Dermis blood vessel endothelial cell (primary cell): Measurements from ENCODE around the gene HCN1. TPM values are rescaled to one million over a fixed set of nuclear protein-coding genes. Genes with fewer than 3 reads are reported as not detected.
A peak's percentile ranks its signal among the peaks of the same experiment; 100 is the strongest.
"Not testable (repeated sequence)": the region's sequence is repeated elsewhere in the genome, so short reads cannot be mapped to it uniquely, and the experiment has no call there.

Source experiments
- DNase-seq: peaks from one replicate; pipeline ENCODE4 v3.0.0; 2010
- total RNA-seq: library from RNA; depleted of rRNA; stranded (reverse); fragments of >200 nt; gene quantifications from 2 replicates; pipeline ENCODE4 v1.2.3, GENCODE V29; 2014

The HCN1 gene
- total RNA-seq, 1 donor from 2014 or later: not detected

- no peak for DNase-seq
Measured at GRCh38 chr5:45609661-45610060, 86.5 kb downstream of the HCN1 start.

GRCh38 chr5:45604092-45604491 lies 92.1 kb downstream of the HCN1 start:
- DNase-seq: no peak

GRCh38 chr5:45601424-45601823 lies 94.8 kb downstream of the HCN1 start:
- no peak for DNase-seq

- DNase-seq: no peak
Measured at GRCh38 chr5:45596320-45596719, 99.9 kb downstream of the HCN1 start.

GRCh38 chr5:45586001-45586400 lies 110.2 kb downstream of the HCN1 start:
- not testable (repeated sequence) for DNase-seq

- no peak for DNase-seq
Measured at GRCh38 chr5:45578270-45578669, 117.9 kb downstream of the HCN1 start.

GRCh38 chr5:45568813-45569212 lies 127.4 kb downstream of the HCN1 start:
- DNase-seq: no peak

GRCh38 chr5:45542421-45542820 lies 153.8 kb downstream of the HCN1 start:
- no peak for DNase-seq

- no peak for DNase-seq
Measured at GRCh38 chr5:45533663-45534062, 162.5 kb downstream of the HCN1 start.

GRCh38 chr5:45532826-45533624 lies 163.2 kb downstream of the HCN1 start:
- DNase-seq: no peak

- peak; percentile 57 for DNase-seq
Measured at GRCh38 chr5:45521067-45521466, 175.1 kb downstream of the HCN1 start.

- DNase-seq: no peak
Measured at GRCh38 chr5:45512521-45512920, 183.7 kb downstream of the HCN1 start.

- no peak for DNase-seq
Measured at GRCh38 chr5:45509371-45509770, 186.8 kb downstream of the HCN1 start.

GRCh38 chr5:45508135-45508534 lies 188.0 kb downstream of the HCN1 start:
- DNase-seq: no peak

GRCh38 chr5:45507178-45507577 lies 189.0 kb downstream of the HCN1 start:
- no peak for DNase-seq

- DNase-seq: not testable (repeated sequence)
Measured at GRCh38 chr5:45499006-45499405, 197.2 kb downstream of the HCN1 start.

GRCh38 chr5:45491368-45491767 lies 204.8 kb downstream of the HCN1 start:
- DNase-seq: no peak

GRCh38 chr5:45484781-45485180 lies 211.4 kb downstream of the HCN1 start:
- DNase-seq: no peak

- peak; percentile 30 for DNase-seq
Measured at GRCh38 chr5:45454114-45454513, 242.1 kb downstream of the HCN1 start.

- DNase-seq: not testable (repeated sequence)
Measured at GRCh38 chr5:45444856-45445255, 251.3 kb downstream of the HCN1 start.

- DNase-seq: no peak
Measured at GRCh38 chr5:45440466-45440865, 255.7 kb downstream of the HCN1 start.

GRCh38 chr5:45437752-45438151 lies 258.4 kb downstream of the HCN1 start:
- no peak for DNase-seq

GRCh38 chr5:45417285-45417998 lies 278.7 kb downstream of the HCN1 start:
- DNase-seq: no peak
